Measurements from ENCODE around the gene SLC44A3. TPM values are rescaled to one million over a fixed set of nuclear protein-coding genes. Genes with fewer than 3 reads are reported as not detected.

SLC44A3 gene
- total RNA-seq, 1 donor: 1.6 TPM

GRCh38 chr1:94777281-94777680 lies 42.9 kb upstream of the SLC44A3 start:
- TF ChIP-seq CTCF (IDR thresholded peaks at IDR 0.05; ENCODE audit: insufficient read depth, low read length): no peak
- DNase-seq (ENCODE audit: low read depth): no peak
- no peak overlapping the region for H3K4me3 ChIP-seq (ENCODE audit: low read depth, low read length)

- no peak for DNase-seq (ENCODE audit: low read depth)
- H3K4me3 ChIP-seq (ENCODE audit: low read depth, low read length): no peak overlapping the region
Observed at GRCh38 chr1:94778808-94779207, 41.3 kb upstream of the SLC44A3 start.

GRCh38 chr1:94783342-94784189 lies 36.6 kb upstream of the SLC44A3 start:
- H3K4me3 ChIP-seq (ENCODE audit: low read depth, low read length): no peak overlapping the region
- peak; percentile 98 for DNase-seq (ENCODE audit: low read depth)
- no peak for TF ChIP-seq CTCF (IDR thresholded peaks at IDR 0.05; ENCODE audit: insufficient read depth, low read length)

More at GRCh38 chr1:94778808-94779207, 41.3 kb upstream of the SLC44A3 start:
- no peak for TF ChIP-seq CTCF (IDR thresholded peaks at IDR 0.05; ENCODE audit: insufficient read depth, low read length)

- no peak overlapping the region for H3K4me3 ChIP-seq (ENCODE audit: low read depth, low read length)
- DNase-seq (ENCODE audit: low read depth): peak; percentile 34
- TF ChIP-seq CTCF (IDR thresholded peaks at IDR 0.05; ENCODE audit: insufficient read depth, low read length): no peak
Observed at GRCh38 chr1:94784190-94784515, 36.0 kb upstream of the SLC44A3 start.

GRCh38 chr1:94787691-94788090 lies 32.5 kb upstream of the SLC44A3 start:
- no peak for TF ChIP-seq CTCF (IDR thresholded peaks at IDR 0.05; ENCODE audit: insufficient read depth, low read length)
- no peak overlapping the region for H3K4me3 ChIP-seq (ENCODE audit: low read depth, low read length)
- peak; percentile 23 for DNase-seq (ENCODE audit: low read depth)

- DNase-seq (ENCODE audit: low read depth): peak; percentile 48
- TF ChIP-seq CTCF (IDR thresholded peaks at IDR 0.05; ENCODE audit: insufficient read depth, low read length): no peak
- no peak overlapping the region for H3K4me3 ChIP-seq (ENCODE audit: low read depth, low read length)
Observed at GRCh38 chr1:94790246-94790645, 29.9 kb upstream of the SLC44A3 start.

GRCh38 chr1:94790670-94791069 lies 29.5 kb upstream of the SLC44A3 start:
- no peak overlapping the region for H3K4me3 ChIP-seq (ENCODE audit: low read depth, low read length)
- no peak for TF ChIP-seq CTCF (IDR thresholded peaks at IDR 0.05; ENCODE audit: insufficient read depth, low read length)
- DNase-seq (ENCODE audit: low read depth): no peak
